GM12878 (cell line): Measurements from ENCODE around the gene SPAAR. TPM values are rescaled to one million over a fixed set of nuclear protein-coding genes. Genes with fewer than 3 reads are reported as not detected.

Source experiments
- ATAC-seq: fragments of 200-7000 bp; cut with Tn5 transposase; 3 replicates; pipeline ENCODE4 v1.9.1; 2020; ENCODE audit warnings: mild to moderate bottlenecking, moderate library complexity
- BruUV-seq: library from RNA; stranded (reverse); fragments of 400-500 nt; replicated peaks from 2 replicates; lab custom pipeline; 2021; lab: Mats Ljungman, UMichigan
- CTCF ChIA-PET: fragments of 300-600 bp; sonication (Branson Sonifier 250); formaldehyde crosslinking; extraction: SDS; loops from one replicate; lab custom pipeline; 2021; ENCODE audit warnings: inconsistent platforms; lab: Yijun Ruan, JAX
- POLR2A ChIA-PET: fragments of 350-600 bp; formaldehyde crosslinking; extraction: SDS; loops from one replicate; lab custom pipeline; 2021; ENCODE audit warnings: inconsistent platforms; lab: Charles Lee
- RAD21 ChIA-PET: fragments of 300-600 bp; sonication (Branson Sonifier 250); formaldehyde crosslinking; loops from one replicate; lab custom pipeline; 2023; ENCODE audit warnings: antibody characterized with exemption; ENCODE audit not compliant: unreplicated experiment; lab: Charles Lee
- SMC1A ChIA-PET: fragments of 300-600 bp; sonication (Branson Sonifier 250); formaldehyde crosslinking; loops from one replicate; lab custom pipeline; 2023; ENCODE audit not compliant: unreplicated experiment, uncharacterized antibody; lab: Charles Lee
- DNase-seq: peaks from one replicate; pipeline ENCODE4 v3.0.0-alpha.2; 2011; ENCODE audit warnings: low read depth, low spot score
- FAIRE-seq: peaks from 3 replicates; lab custom pipeline; 2011; peaks lifted over from hg19 to GRCh38; lab: Jason Lieb, UNC
- H2AFZ ChIP-seq: 2 replicates; pipeline ENCODE4 v1.6.0; 2011; ENCODE audit warnings: low read depth, low read length, control low read depth; ENCODE audit not compliant: control insufficient read depth
- H3K27ac ChIP-seq: 2 replicates; pipeline ENCODE4 v1.5.1; 2011; ENCODE audit warnings: control low read depth; ENCODE audit not compliant: control insufficient read depth, insufficient read depth
- H3K27me3 ChIP-seq, 2 experiments: replicated peaks in 1 of 2; 2 replicates each; pipeline versions ENCODE4 v1.6.0 to v1.6.1; 2011; ENCODE audit warnings: low read length in 1 of 2; ENCODE audit not compliant: control insufficient read depth in 2 of 2, insufficient read depth in 2 of 2
- H3K36me3 ChIP-seq, 2 experiments: 2 replicates each; pipeline ENCODE4 v1.5.1; 2011; ENCODE audit warnings: low read length in 1 of 2; ENCODE audit not compliant: control insufficient read depth in 2 of 2, insufficient read depth in 2 of 2
- H3K4me1 ChIP-seq: 2 replicates; pipeline ENCODE4 v1.6.1; 2011; ENCODE audit warnings: mild to moderate bottlenecking, low read length, moderate library complexity, mixed read lengths; ENCODE audit not compliant: control insufficient read depth, insufficient read depth
- H3K4me2 ChIP-seq: 2 replicates; pipeline ENCODE4 v1.6.0; 2011; ENCODE audit warnings: control low read depth; ENCODE audit not compliant: control insufficient read depth, insufficient read depth
- H3K4me3 ChIP-seq: fragments of 200-600 bp; sonication (generic); 2 replicates; pipeline ENCODE4 v1.5.1; 2016
- H3K79me2 ChIP-seq: 2 replicates; pipeline ENCODE4 v1.6.0; 2011; ENCODE audit warnings: low read length; ENCODE audit not compliant: control insufficient read depth, insufficient read depth
- H3K9ac ChIP-seq: 2 replicates; pipeline ENCODE4 v1.8.0; 2011; ENCODE audit warnings: low read length, control low read depth, mixed read lengths; ENCODE audit not compliant: control insufficient read depth, insufficient read depth
- H3K9me3 ChIP-seq: replicated peaks from 3 replicates; pipeline ENCODE4 v1.5.1; 2011; ENCODE audit warnings: mild to moderate bottlenecking, low read length; ENCODE audit not compliant: control insufficient read depth, insufficient read depth
- H4K20me1 ChIP-seq: 2 replicates; pipeline ENCODE4 v1.6.0; 2011; ENCODE audit not compliant: control insufficient read depth, insufficient read depth
- BHLHE40 ChIP-seq, 2 experiments: fragments of 450-650 bp in 1 of 2; IDR thresholded peaks; 2 replicates each; pipeline ENCODE4 v1.6.1; 2011 to 2017; ENCODE audit warnings: low read depth in 2 of 2, borderline replicate concordance in 1 of 2, improper control_type of control experiment in 1 of 2, low read length in 1 of 2, mild to moderate bottlenecking in 1 of 2
- GATAD2B ChIP-seq: fragments of 450-650 bp; conservative IDR thresholded peaks from 2 replicates; pipeline ENCODE4 v1.6.1; 2017; ENCODE audit warnings: low read depth, mild to moderate bottlenecking, moderate library complexity
- IKZF1 ChIP-seq: fragments of 450-650 bp; conservative IDR thresholded peaks from 2 replicates; pipeline ENCODE4 v1.6.1; 2017; ENCODE audit warnings: antibody characterized with exemption, mild to moderate bottlenecking
- MEF2A ChIP-seq: IDR thresholded peaks from 2 replicates; pipeline ENCODE4 v1.6.1; 2011; ENCODE audit warnings: low read depth, mild to moderate bottlenecking, low read length, moderate library complexity; ENCODE audit not compliant: insufficient read depth
- MXI1 ChIP-seq: fragments of 150-350 bp; IDR thresholded peaks from 2 replicates; pipeline ENCODE4 v1.6.1; 2011; ENCODE audit warnings: low read depth, mild to moderate bottlenecking, inconsistent platforms, low read length, improper control_type of control experiment
- NR2C1 ChIP-seq: fragments of 450-650 bp; IDR thresholded peaks from 2 replicates; pipeline ENCODE4 v1.6.1; 2017; ENCODE audit warnings: antibody characterized with exemption, mild to moderate bottlenecking, moderate library complexity
- SIN3A ChIP-seq: IDR thresholded peaks from 2 replicates; pipeline ENCODE4 v1.6.1; 2012; ENCODE audit warnings: low read depth, low read length, improper control_type of control experiment
- SMARCA5 ChIP-seq: fragments of 450-650 bp; IDR thresholded peaks from 2 replicates; pipeline ENCODE4 v1.6.1; 2017; ENCODE audit warnings: mild to moderate bottlenecking
- SP1 ChIP-seq: IDR thresholded peaks from one replicate; pipeline ENCODE4 v1.6.1; 2011; ENCODE audit warnings: low read depth, low read length
- SPI1 ChIP-seq: IDR thresholded peaks from 2 replicates; pipeline ENCODE4 v1.6.1; 2011; ENCODE audit warnings: low read depth, mild to moderate bottlenecking, low read length, moderate library complexity, borderline replicate concordance; ENCODE audit not compliant: insufficient read depth
- TAF1 ChIP-seq: IDR thresholded peaks from 2 replicates; pipeline ENCODE4 v1.6.1; 2011; ENCODE audit warnings: mild to moderate bottlenecking, low read depth, low read length, borderline replicate concordance
- whole genome bisulfite sequencing: methylation state at CpG from one replicate; pipeline ENCODE4 v1.1.6; 2016; ENCODE audit warnings: low lambda C conversion rate; ENCODE audit not compliant: insufficient replicate concordance, insufficient coverage; ENCODE audit errors: missing lambda C conversion rate; 5-methylcytosine and 5-hydroxymethylcytosine counted together
- in situ Hi-C: fragments of 300-500 bp; cut with MboI; formaldehyde crosslinking; loops from 9 replicates; pipeline ENCODE4 v1.14.3; 2018; ENCODE audit warnings: mixed read lengths
- intact Hi-C: fragments of 100-400 bp; cut with micrococcal nuclease; formaldehyde crosslinking; loops from one replicate; pipeline ENCODE4 v1.14.2; 2022; ENCODE audit not compliant: unreplicated experiment
- polyA plus RNA-seq, 11 experiments: library from polyadenylated mRNA; depleted of rRNA in 4 of 11; unstranded in 6 of 11; stranded (reverse) in 5 of 11; fragments of >200 nt; fragmentation: Nextera tagmentation in 4 of 11; fragmentation: Illumina TruSeq in 1 of 11; extraction: Ambion mirVana in 4 of 11; extraction: Trizol in 1 of 11; gene quantifications; 1 replicate in 1 of 11; 2 replicates in 10 of 11; pipeline versions ENCODE4 v1.2.1 to v1.2.3, GENCODE V29; 2011 to 2016; ENCODE audit warnings: inconsistent platforms in 2 of 11, missing spikeins in 2 of 11, low read depth in 1 of 11
- total RNA-seq, 4 experiments: library from RNA; depleted of rRNA in 3 of 4; stranded (reverse); fragments of >200 nt in 3 of 4; fragmentation: Illumina TruSeq in 1 of 4; extraction: Trizol in 1 of 4; gene quantifications; 2 replicates each; pipeline versions ENCODE4 v1.2.1 to v1.2.3, GENCODE V29; 2013 to 2021
- TF ChIP-seq, protein P1 (sequence below): fragments of 450-650 bp; IDR thresholded peaks from 2 replicates; pipeline ENCODE4 v1.6.1; 2016; ENCODE audit warnings: mild to moderate bottlenecking, moderate library complexity, borderline replicate concordance

Gene SPAAR
- total and polyA plus RNA-seq, 10 of the 15 experiments (the other 5 are each of a cell fraction or from before 2014, with no cell fraction given): not detected

DNA sequence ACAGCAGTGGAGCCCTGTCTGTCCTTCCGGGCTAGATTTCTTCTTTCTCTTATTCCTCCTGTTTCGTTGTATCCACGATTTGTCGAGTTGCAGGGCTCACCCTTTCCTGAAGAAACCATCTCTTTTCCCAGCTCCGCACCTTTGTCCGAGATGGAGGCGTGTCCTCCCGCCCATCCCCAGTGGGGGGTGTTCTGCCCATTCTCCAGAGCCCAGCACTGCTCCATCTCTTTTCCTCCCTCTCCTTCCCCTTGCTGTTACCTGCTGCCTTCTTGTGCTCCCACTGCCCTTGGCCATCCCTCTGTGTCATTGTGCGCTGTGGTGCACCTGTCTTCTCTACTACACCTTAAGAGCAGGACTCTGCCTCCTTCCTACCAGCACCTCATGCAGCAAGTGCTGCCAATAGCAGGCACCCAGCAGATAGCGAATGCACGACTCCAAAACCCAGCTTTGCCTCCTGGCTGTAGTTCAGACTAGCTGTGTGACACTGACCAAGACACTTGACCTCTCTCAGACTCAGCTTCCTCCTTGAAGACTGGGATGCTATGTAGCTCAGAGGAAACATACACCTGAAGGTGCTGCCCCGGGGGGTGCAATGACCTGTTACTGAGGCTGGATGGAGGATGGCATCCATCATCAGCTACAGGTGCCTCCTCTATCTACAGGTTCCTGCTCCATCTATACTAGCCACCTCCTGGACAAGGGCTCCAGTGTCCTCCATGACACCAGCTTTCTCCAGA, 48.0 kb upstream of the SPAAR start:
- H3K27ac ChIP-seq: no peak overlapping the region
- ATAC-seq: no peak
- no peak overlapping the region for H2AFZ ChIP-seq
- H3K9me3 ChIP-seq: no peaks in the 10 kb centered on the region
- POLR2A ChIA-PET: interaction anchor here (0.6 kb wide), 1 partner anchor 84 kb away, joined by 6 read pairs; no protein-coding TSS in a partner anchor
- CTCF ChIA-PET: interaction anchor here (0.6 to 12.7 kb wide), 6 partner anchors 9 to 811 kb away, joined by 3 to 92 read pairs (median 3); partner anchors contain the start of genes FAM221B and TMEM8B
- intact Hi-C loops (no loop called here), in situ Hi-C loops (no loop called here)
- no peaks in the 10 kb centered on the region for H3K79me2 ChIP-seq
- no peaks in the 10 kb centered on the region for H3K27me3 ChIP-seq
- no peak overlapping the region for H3K4me2 ChIP-seq
- no peaks in the 10 kb centered on the region for H3K36me3 ChIP-seq
- no peak overlapping the region for H3K9ac ChIP-seq
- DNase-seq: no peak
- H4K20me1 ChIP-seq: no peaks in the 10 kb centered on the region
- H3K4me3 ChIP-seq: no peak overlapping the region
- 50% methylated on average over 12 of the region's 12 CpGs for WGBS
- RAD21 ChIA-PET: interaction anchor here (1.2 kb wide), 1 partner anchor 32 kb away, joined by 3 read pairs; the partner anchor contains the start of gene TMEM8B
- SMC1A ChIA-PET: interaction anchor here (0.9 to 1.5 kb wide), 2 partner anchors 30 to 71 kb away, joined by 3 to 5 read pairs; no protein-coding TSS in a partner anchor
- no peak for FAIRE-seq
- H3K4me1 ChIP-seq: no peaks in the 10 kb centered on the region
- TF ChIP-seq, protein P1, sequence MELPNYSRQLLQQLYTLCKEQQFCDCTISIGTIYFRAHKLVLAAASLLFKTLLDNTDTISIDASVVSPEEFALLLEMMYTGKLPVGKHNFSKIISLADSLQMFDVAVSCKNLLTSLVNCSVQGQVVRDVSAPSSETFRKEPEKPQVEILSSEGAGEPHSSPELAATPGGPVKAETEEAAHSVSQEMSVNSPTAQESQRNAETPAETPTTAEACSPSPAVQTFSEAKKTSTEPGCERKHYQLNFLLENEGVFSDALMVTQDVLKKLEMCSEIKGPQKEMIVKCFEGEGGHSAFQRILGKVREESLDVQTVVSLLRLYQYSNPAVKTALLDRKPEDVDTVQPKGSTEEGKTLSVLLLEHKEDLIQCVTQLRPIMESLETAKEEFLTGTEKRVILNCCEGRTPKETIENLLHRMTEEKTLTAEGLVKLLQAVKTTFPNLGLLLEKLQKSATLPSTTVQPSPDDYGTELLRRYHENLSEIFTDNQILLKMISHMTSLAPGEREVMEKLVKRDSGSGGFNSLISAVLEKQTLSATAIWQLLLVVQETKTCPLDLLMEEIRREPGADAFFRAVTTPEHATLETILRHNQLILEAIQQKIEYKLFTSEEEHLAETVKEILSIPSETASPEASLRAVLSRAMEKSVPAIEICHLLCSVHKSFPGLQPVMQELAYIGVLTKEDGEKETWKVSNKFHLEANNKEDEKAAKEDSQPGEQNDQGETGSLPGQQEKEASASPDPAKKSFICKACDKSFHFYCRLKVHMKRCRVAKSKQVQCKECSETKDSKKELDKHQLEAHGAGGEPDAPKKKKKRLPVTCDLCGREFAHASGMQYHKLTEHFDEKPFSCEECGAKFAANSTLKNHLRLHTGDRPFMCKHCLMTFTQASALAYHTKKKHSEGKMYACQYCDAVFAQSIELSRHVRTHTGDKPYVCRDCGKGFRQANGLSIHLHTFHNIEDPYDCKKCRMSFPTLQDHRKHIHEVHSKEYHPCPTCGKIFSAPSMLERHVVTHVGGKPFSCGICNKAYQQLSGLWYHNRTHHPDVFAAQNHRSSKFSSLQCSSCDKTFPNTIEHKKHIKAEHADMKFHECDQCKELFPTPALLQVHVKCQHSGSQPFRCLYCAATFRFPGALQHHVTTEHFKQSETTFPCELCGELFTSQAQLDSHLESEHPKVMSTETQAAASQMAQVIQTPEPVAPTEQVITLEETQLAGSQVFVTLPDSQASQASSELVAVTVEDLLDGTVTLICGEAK: no peak
- no peak for TF ChIP-seq SMARCA5
- TF ChIP-seq TAF1: no peak
- no peak for TF ChIP-seq IKZF1
- no peak for TF ChIP-seq MXI1
- TF ChIP-seq SP1: no peak
- TF ChIP-seq GATAD2B: no peak
- TF ChIP-seq SPI1: no peak
- TF ChIP-seq NR2C1: no peak
- no peak for TF ChIP-seq MEF2A
- no peak for TF ChIP-seq BHLHE40 (IDR thresholded peaks at IDR 0.05; ENCODE audit: borderline replicate concordance in 1 of 2, low read depth in 2 of 2, low read length in 1 of 2)
- TF ChIP-seq SIN3A: no peak
- no TSS peak for BruUV-seq
